ENCODE data around the gene FEZF2. TPM values are rescaled to one million over a fixed set of nuclear protein-coding genes. Genes with fewer than 3 reads are reported as not detected.

Gene FEZF2
- total and polyA plus RNA-seq, 2 of the 8 experiments (the other 6 are each of a cell fraction or from before 2014, with no cell fraction given): 0.06 TPM; not detected in 1

DNA sequence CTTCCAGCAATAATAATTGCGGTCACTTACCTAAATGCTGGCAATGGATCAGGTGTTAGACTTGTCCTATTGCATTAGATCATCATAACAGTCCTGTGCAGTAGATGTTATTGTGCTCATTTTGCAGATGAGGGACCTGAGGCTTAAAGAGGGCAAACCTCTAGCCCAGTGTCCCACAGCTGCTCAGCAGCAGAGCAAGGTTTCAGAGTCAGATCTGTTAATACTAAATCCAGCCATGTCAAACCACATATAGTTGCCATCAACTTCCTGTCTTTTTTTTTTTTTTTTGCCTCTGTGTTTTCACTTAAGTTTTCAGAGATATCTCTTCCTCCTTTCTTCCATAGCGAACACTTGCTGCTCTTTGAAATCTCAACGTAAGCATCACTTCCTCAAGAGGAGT is 12.1 kb downstream of the FEZF2 start:
- no peak for FAIRE-seq
- H3K27me3 ChIP-seq (replicated peaks in 1 of 4; ENCODE audit: control insufficient read depth in 3 of 4, extremely low read depth in 1 of 4, insufficient read depth in 3 of 4, low read length in 3 of 4): peaks cover 15 to 51% (median 41%) of the 10 kb centered on the region in 4 experiments
- WGBS, 2 experiments (ENCODE audit: extremely low coverage in 1 of 2, insufficient coverage in 1 of 2, insufficient read length in 1 of 2, insufficient replicate concordance in 2 of 2, low coverage in 1 of 2, low lambda C conversion rate in 2 of 2, missing lambda C conversion rate in 1 of 2): 91% methylated on average over 3 of the region's 3 CpGs; no CpG with 5 or more reads in 1 of the 2 experiments
- no peak overlapping the region for H2BK12ac ChIP-seq (ENCODE audit: low read depth, low read length)
- no peak overlapping the region for H4K8ac ChIP-seq (ENCODE audit: extremely low read depth, insufficient read depth, low read length)
- no peak overlapping the region for H2BK5ac ChIP-seq (ENCODE audit: low read depth, low read length)
- no peak overlapping the region for H2BK120ac ChIP-seq (replicated peaks; ENCODE audit: low read depth, low read length)
- no peaks in the 10 kb centered on the region for H4K20me1 ChIP-seq (replicated peaks in 1 of 2; ENCODE audit: control insufficient read depth in 1 of 2, insufficient read depth in 2 of 2, low read length in 2 of 2)
- H3K23ac ChIP-seq (ENCODE audit: insufficient read length): no peak overlapping the region
- no peaks in the 10 kb centered on the region for H3K36me3 ChIP-seq (ENCODE audit: control insufficient read depth in 2 of 4, insufficient read depth in 4 of 4, low read length in 3 of 4)
- H3K27ac ChIP-seq (ENCODE audit: low read depth, low read length): no peak overlapping the region
- no peak overlapping the region for H2BK15ac ChIP-seq (ENCODE audit: low read length)
- no peak for DNase-seq (ENCODE audit: low read depth in 1 of 2, low spot score in 2 of 2)
- no peak overlapping the region for H4K5ac ChIP-seq (ENCODE audit: insufficient read length, low read depth, low read length)
- H3K18ac ChIP-seq (ENCODE audit: extremely low read depth, low read length): no peak overlapping the region
- TF ChIP-seq CEBPB (IDR thresholded peaks at IDR 0.05; ENCODE audit: low read depth, low read length) (no peak), BCL11A (IDR thresholded peaks at IDR 0.05; ENCODE audit: low read depth in 2 of 2, low read length in 2 of 2) (no peak)
- TF ChIP-seq, protein P1, sequence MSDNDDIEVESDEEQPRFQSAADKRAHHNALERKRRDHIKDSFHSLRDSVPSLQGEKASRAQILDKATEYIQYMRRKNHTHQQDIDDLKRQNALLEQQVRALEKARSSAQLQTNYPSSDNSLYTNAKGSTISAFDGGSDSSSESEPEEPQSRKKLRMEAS (IDR thresholded peaks at IDR 0.05): no peak
- no peak overlapping the region for H3K56ac ChIP-seq (replicated peaks; ENCODE audit: insufficient read length, low read depth, low read length)
- no peak overlapping the region for H3K14ac ChIP-seq (ENCODE audit: insufficient read length)
- H3K9ac ChIP-seq (replicated peaks in 1 of 4; ENCODE audit: extremely low read depth in 1 of 4, low read depth in 3 of 4, low read length in 3 of 4): no peak overlapping the region
- ChIA-PET POLR2A (ENCODE audit: partially characterized antibody) (no interaction called here), CTCF (ENCODE audit: partially characterized antibody) (interaction anchor here (1.9 kb wide), 1 partner anchor 11 kb away, joined by 8 read pairs; no protein-coding TSS in a partner anchor)
- no peaks in the 10 kb centered on the region for H3K79me2 ChIP-seq (ENCODE audit: control insufficient read depth in 1 of 2, insufficient read depth in 2 of 2, low read length in 2 of 2)
- H3K23me2 ChIP-seq (ENCODE audit: low read depth, low read length): 0 out of 2 replicates have a peak, but pooled peaks cover 2% of the 10 kb centered on the region
- no peak overlapping the region for H3K4ac ChIP-seq (replicated peaks; ENCODE audit: insufficient read length, low read depth, low read length)
- no peak overlapping the region for H4K91ac ChIP-seq (replicated peaks; ENCODE audit: insufficient read length, low read length)
- H2AK5ac ChIP-seq (ENCODE audit: low read depth, low read length): no peak overlapping the region
- H3K4me1 ChIP-seq (replicated peaks in 1 of 4; ENCODE audit: control insufficient read depth in 3 of 4, insufficient read depth in 4 of 4, low read length in 3 of 4): peaks cover 4 to 10% (median 7%) of the 10 kb centered on the region in 4 experiments; a peak in 6 of 7 replicates
- H3K4me2 ChIP-seq (ENCODE audit: insufficient read depth in 1 of 2, low read depth in 2 of 2, low read length in 2 of 2): no peak overlapping the region
- no peak overlapping the region for H2BK20ac ChIP-seq (ENCODE audit: low read length)
- no peak overlapping the region for H3K4me3 ChIP-seq (ENCODE audit: extremely low read depth in 1 of 4, insufficient read depth in 2 of 4, low read depth in 3 of 4, low read length in 4 of 4)
- no peaks in the 10 kb centered on the region for H3K79me1 ChIP-seq (ENCODE audit: low read depth, low read length)
- no peak overlapping the region for H2AFZ ChIP-seq (ENCODE audit: low read length)
- H3K9me3 ChIP-seq (ENCODE audit: insufficient read depth in 2 of 2, low read depth in 1 of 2, low read length in 1 of 2): no peaks in the 10 kb centered on the region
